Measurements from ENCODE around the gene UST. TPM values are rescaled to one million over a fixed set of nuclear protein-coding genes. Genes with fewer than 3 reads are reported as not detected.
A peak's percentile ranks its signal among the peaks of the same experiment; 100 is the strongest.

The UST gene
- total and polyA plus RNA-seq, 7 donors, result 0.79 to 2.6 (median 2.0) TPM

DNA sequence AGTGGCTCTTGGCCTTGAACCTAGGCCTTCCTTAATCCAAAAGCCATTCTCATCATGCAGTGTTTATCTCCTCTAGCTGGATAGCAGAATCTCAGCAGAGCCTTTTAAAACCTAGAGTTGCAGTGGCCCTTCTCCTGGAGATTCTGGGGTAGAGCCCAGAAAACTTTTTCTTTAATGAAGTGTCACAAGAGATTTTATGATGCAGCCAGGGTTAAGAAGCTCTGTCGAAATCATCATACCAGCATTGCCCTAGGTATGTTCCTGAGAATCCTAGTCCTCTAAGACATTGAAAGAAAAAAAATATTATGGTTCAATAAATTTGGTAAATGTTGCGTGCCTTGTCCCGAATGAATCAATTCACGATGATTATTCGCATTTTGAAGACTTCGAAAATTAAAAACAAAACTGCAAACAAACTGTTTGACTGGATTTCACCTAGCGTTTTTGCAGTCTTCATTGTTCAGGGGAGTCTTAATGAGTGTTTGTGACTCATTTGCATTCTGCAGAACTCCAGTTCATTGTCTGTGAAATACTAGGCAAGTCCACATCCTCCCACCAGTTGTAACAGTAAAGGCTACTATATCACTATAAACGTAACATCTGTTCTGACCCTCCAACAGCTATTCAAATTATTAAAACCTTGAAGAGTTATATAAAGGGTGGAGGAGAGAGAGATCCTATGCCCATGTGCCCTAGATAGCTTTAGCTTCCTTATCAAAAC is 198.6 kb downstream of the UST start:
- Histone ChIP-seq H3K4me1 (peaks cover 5% of the 10 kb centered on the region), H3K27ac (no peak overlapping the region), H3K27me3 (ENCODE audit: insufficient read depth in 3 of 3, low read length in 2 of 3) (no peaks in the 10 kb centered on the region), H3K9me3 (no peaks in the 10 kb centered on the region), H3K4me3 (no peak overlapping the region), H3K36me3 (ENCODE audit: insufficient read depth in 1 of 2, low read depth in 1 of 2) (no peaks in the 10 kb centered on the region)
- TF ChIP-seq, protein P1, sequence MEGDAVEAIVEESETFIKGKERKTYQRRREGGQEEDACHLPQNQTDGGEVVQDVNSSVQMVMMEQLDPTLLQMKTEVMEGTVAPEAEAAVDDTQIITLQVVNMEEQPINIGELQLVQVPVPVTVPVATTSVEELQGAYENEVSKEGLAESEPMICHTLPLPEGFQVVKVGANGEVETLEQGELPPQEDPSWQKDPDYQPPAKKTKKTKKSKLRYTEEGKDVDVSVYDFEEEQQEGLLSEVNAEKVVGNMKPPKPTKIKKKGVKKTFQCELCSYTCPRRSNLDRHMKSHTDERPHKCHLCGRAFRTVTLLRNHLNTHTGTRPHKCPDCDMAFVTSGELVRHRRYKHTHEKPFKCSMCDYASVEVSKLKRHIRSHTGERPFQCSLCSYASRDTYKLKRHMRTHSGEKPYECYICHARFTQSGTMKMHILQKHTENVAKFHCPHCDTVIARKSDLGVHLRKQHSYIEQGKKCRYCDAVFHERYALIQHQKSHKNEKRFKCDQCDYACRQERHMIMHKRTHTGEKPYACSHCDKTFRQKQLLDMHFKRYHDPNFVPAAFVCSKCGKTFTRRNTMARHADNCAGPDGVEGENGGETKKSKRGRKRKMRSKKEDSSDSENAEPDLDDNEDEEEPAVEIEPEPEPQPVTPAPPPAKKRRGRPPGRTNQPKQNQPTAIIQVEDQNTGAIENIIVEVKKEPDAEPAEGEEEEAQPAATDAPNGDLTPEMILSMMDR (IDR thresholded peaks at IDR 0.05), result no peak
- WGBS, 3 donors, result 67 to 92% (median 77%) methylated on average over 8 of the region's 8 CpGs
- intact Hi-C loops (cut with DNase I), result loop anchor here (2.0 to 5.0 kb wide), 4 partner anchors 198 to 387 kb away; partner anchors contain the start of gene UST (in 2 of the 2)
- ATAC-seq, result no peak
- DNase-seq, result no peak

DNA sequence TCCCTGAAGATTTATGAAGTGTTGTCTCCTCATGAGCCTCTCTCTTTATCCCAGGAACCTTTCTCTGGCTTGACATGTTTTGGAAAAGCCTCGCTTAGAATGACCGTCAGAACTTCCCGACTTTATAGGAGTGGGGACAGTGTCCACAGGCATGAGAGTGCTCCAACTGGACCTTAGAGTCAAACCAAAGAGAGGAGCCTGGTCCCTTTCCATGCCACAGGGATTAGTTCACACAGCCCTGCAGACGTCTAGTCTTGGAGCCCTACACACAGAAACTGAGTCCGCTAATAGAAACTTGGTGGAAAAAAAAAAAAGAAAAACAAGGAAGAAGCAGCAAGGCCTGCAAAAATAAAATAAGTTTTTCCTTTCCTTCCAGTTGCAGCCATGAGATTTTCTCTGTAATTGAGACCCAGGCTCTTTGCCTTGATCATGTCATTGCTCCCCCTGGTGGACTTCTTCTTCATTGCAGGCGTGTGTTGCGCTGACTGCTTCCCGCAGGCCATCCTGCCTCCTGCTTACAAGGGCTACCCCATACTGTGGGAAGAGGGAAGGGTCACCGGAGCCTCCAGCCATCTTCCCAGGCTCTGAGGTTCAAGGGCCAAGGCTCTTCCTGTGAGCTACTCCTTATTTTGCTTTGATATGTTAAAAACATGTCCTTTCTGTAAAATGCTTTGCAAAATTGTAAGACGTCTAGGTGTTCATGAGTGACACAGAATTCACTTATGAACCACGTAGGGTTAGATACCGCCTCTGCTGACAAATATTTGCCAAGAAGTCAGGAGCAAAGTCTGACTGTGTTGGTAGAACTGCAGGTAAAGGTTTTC is 201.0 kb downstream of the UST start:
- Histone ChIP-seq H3K4me3 (no peak overlapping the region), H3K4me1 (peaks cover 5% of the 10 kb centered on the region), H3K36me3 (ENCODE audit: insufficient read depth in 1 of 2, low read depth in 1 of 2) (no peaks in the 10 kb centered on the region), H3K9me3 (no peaks in the 10 kb centered on the region), H3K27me3 (ENCODE audit: insufficient read depth in 3 of 3, low read length in 2 of 3) (no peaks in the 10 kb centered on the region), H3K27ac (no peak overlapping the region)
- intact Hi-C loops (cut with DNase I), result loop anchor here (1.0 to 5.0 kb wide), 5 partner anchors 201 to 389 kb away; partner anchors contain the start of gene UST (in 2 of the 2)
- ATAC-seq (peak; percentile 88 to 96 (median 90)), DNase-seq (peak; percentile 77 to 83)
- WGBS, 3 donors, result 29 to 35% (median 32%) methylated on average over 12 of the region's 12 CpGs
- TF ChIP-seq, protein P1 (IDR thresholded peaks at IDR 0.05), result peak; percentile 93

DNA sequence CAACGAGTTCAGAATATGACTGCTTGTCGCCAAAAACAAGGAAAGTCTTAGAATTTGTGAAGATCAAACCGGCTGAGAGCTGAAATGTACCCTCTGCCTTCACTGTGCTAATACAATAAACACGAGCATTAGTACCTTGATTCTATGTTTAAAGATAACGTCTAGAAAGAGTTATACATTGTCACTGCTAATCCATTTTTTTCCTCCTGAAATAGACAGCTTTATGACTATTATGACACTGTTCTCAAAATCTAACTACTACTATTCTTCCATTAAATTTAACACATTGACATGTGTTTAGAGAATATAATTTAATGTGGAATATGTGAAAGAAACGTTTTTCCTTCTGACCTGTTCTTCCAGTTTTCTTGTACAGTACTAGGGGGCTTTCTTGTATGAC is 204.8 kb downstream of the UST start:
- intact Hi-C loops (cut with DNase I), result no loop called here
- Histone ChIP-seq H3K27ac (no peak overlapping the region), H3K4me1 (no peaks in the 10 kb centered on the region), H3K4me3 (no peak overlapping the region), H3K9me3 (no peaks in the 10 kb centered on the region), H3K27me3 (ENCODE audit: insufficient read depth in 3 of 3, low read length in 2 of 3) (no peaks in the 10 kb centered on the region), H3K36me3 (ENCODE audit: insufficient read depth in 1 of 2, low read depth in 1 of 2) (no peaks in the 10 kb centered on the region)
- TF ChIP-seq, protein P1 (IDR thresholded peaks at IDR 0.05), result no peak
- DNase-seq (no peak), ATAC-seq (no peak)
- WGBS, 3 donors, result 86 to 91% (median 86%) methylated on average over 6 of the region's 6 CpGs

- H3K36me3 ChIP-seq (ENCODE audit: insufficient read depth in 1 of 2, low read depth in 1 of 2), result no peaks in the 10 kb centered on the region
- H3K4me3 ChIP-seq, result no peak overlapping the region
- H3K27ac ChIP-seq, result no peak overlapping the region
- H3K27me3 ChIP-seq (ENCODE audit: insufficient read depth in 3 of 3, low read length in 2 of 3), result no peaks in the 10 kb centered on the region
- DNase-seq (no peak), ATAC-seq (no peak)
- intact Hi-C loops (cut with DNase I), result no loop called here
- no peaks in the 10 kb centered on the region for H3K9me3 ChIP-seq
- TF ChIP-seq, protein P1 (IDR thresholded peaks at IDR 0.05), result no peak
- H3K4me1 ChIP-seq, result no peaks in the 10 kb centered on the region
- 61 to 70% (median 69%) methylated on average over 10 of the region's 10 CpGs for WGBS, 3 donors
Observed at GRCh38 chr6:148952147-148953035, 205.6 kb downstream of the UST start.

All from psoas muscle (tissue), 8 donors.